ENCODE measurements around the gene ZC3H8. TPM values are rescaled to one million over a fixed set of nuclear protein-coding genes. Genes with fewer than 3 reads are reported as not detected.
A peak's percentile ranks its signal among the peaks of the same experiment; 100 is the strongest.
"Not testable (repeated sequence)": the region's sequence is repeated elsewhere in the genome, so short reads cannot be mapped to it uniquely, and the experiment has no call there.

Gene ZC3H8
- total and polyA plus RNA-seq, 2 experiments from 2014 or later, result 2.7 to 7.0 TPM

DNA sequence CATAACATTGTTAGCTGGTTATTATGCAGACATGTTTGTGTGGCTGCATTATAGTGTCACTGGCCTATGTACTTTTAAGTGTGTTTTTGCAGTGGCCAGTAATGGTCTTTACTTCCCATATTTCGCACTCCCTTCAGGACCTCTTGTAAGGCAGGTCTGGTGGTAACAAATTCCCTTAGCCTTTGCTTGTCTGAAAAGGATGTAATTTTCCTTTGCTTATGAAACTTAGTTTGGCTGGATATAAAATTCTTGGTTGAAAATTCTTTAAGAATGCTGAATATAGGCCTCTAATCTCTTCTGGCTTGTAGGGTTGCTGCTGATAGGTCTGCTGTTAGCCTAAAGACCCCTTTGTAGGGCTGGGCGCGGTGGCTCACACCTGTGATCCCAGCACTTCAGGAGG is 34.7 kb downstream of the ZC3H8 start:
- no peaks in the 10 kb centered on the region for H3K9me2 ChIP-seq (ENCODE audit: insufficient read depth)
- H3K4me1 ChIP-seq (ENCODE audit: insufficient read depth), result no peaks in the 10 kb centered on the region
- no peak for DNase-seq
- no peaks in the 10 kb centered on the region for H3K27me3 ChIP-seq (replicated peaks; ENCODE audit: insufficient read depth)
- no peaks in the 10 kb centered on the region for H3K36me3 ChIP-seq (ENCODE audit: low read depth)
- no peak overlapping the region for H2AFZ ChIP-seq
- no peak overlapping the region for H3K4me3 ChIP-seq
- H3K9me3 ChIP-seq (ENCODE audit: low read depth), result no peaks in the 10 kb centered on the region
- TF ChIP-seq EZH2phosphoT487 (IDR thresholded peaks at IDR 0.05; ENCODE audit: insufficient read depth, low read depth) (no peak), EZH2 (IDR thresholded peaks at IDR 0.05; ENCODE audit: insufficient read depth, poor library complexity, severe bottlenecking) (no peak)
- no peaks in the 10 kb centered on the region for H4K20me1 ChIP-seq (ENCODE audit: insufficient read depth)
- no peak overlapping the region for H3K27ac ChIP-seq
- H3K9ac ChIP-seq, result no peak overlapping the region
- in situ Hi-C loops (cut with MboI), result no loop called here
- no peaks in the 10 kb centered on the region for H3F3A ChIP-seq (ENCODE audit: insufficient read depth)
- 97 to 98% methylated on average over 3 of the region's 3 CpGs for WGBS, 2 experiments (ENCODE audit: low coverage in 1 of 2, low lambda C conversion rate in 2 of 2, missing lambda C conversion rate in 2 of 2)
- H3K79me2 ChIP-seq (ENCODE audit: insufficient read depth), result no peaks in the 10 kb centered on the region
- no peak overlapping the region for H3K4me2 ChIP-seq (ENCODE audit: unreplicated experiment)

DNA sequence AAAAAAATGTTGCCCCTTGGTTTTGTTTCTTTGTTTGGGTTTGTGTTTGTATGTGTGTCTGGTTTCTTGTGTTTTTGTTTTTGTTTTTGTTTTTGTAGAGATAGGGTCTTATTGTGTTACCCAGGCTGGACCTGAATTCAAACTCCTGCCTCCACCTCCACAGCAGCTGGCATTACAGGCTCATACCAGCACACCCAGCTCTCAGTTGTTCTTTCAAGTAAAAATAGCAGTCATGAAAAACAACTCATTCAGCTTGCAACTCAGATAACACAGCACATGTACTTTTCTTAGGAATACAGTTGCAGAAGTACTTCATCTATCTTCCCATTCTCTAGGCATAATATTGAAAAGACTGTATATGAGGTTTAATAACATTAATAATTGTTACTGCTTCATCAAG is 37.0 kb downstream of the ZC3H8 start:
- Histone ChIP-seq H3K79me2 (ENCODE audit: insufficient read depth) (no peaks in the 10 kb centered on the region), H3K27ac (no peak overlapping the region), H3K36me3 (ENCODE audit: low read depth) (no peaks in the 10 kb centered on the region), H3F3A (ENCODE audit: insufficient read depth) (no peaks in the 10 kb centered on the region), H3K27me3 (replicated peaks; ENCODE audit: insufficient read depth) (no peaks in the 10 kb centered on the region), H3K4me1 (ENCODE audit: insufficient read depth) (no peaks in the 10 kb centered on the region), H3K9me2 (ENCODE audit: insufficient read depth) (no peaks in the 10 kb centered on the region), H3K4me3 (no peak overlapping the region), H3K9me3 (ENCODE audit: low read depth) (no peaks in the 10 kb centered on the region), H3K4me2 (ENCODE audit: unreplicated experiment) (no peak overlapping the region), H4K20me1 (ENCODE audit: insufficient read depth) (no peaks in the 10 kb centered on the region), H2AFZ (no peak overlapping the region), H3K9ac (no peak overlapping the region)
- in situ Hi-C loops (cut with MboI), result no loop called here
- no peak for DNase-seq
- TF ChIP-seq EZH2 (IDR thresholded peaks at IDR 0.05; ENCODE audit: insufficient read depth, poor library complexity, severe bottlenecking) (no peak), EZH2phosphoT487 (IDR thresholded peaks at IDR 0.05; ENCODE audit: insufficient read depth, low read depth) (no peak)

DNA sequence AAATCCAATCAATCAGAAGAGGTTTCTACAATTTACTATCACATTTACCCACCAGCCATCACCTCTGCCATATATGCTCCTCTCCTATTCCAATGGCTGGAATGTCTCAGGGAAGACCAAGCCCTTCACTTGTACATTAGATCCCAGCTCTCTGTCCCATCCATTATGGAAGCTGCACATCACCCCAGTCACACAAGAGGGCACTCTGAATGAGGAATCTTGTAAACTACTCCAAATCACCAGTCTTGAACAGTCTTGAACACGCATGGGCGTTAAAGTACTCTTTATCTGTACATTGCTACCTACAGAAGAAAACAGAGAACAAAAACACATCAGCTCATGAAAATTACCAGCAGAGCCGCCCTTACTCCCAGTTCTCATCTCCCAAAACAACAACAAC is 38.7 kb downstream of the ZC3H8 start:
- H3K79me2 ChIP-seq (ENCODE audit: insufficient read depth), result no peaks in the 10 kb centered on the region
- peak; percentile 34 for DNase-seq
- H3K4me3 ChIP-seq, result no peak overlapping the region
- no peaks in the 10 kb centered on the region for H3K36me3 ChIP-seq (ENCODE audit: low read depth)
- H3K27ac ChIP-seq, result no peak overlapping the region
- no peaks in the 10 kb centered on the region for H4K20me1 ChIP-seq (ENCODE audit: insufficient read depth)
- no peak overlapping the region for H3K4me2 ChIP-seq (ENCODE audit: unreplicated experiment)
- H3K9me3 ChIP-seq (ENCODE audit: low read depth), result no peaks in the 10 kb centered on the region
- no peaks in the 10 kb centered on the region for H3F3A ChIP-seq (ENCODE audit: insufficient read depth)
- no peak overlapping the region for H2AFZ ChIP-seq
- H3K27me3 ChIP-seq (replicated peaks; ENCODE audit: insufficient read depth), result no peaks in the 10 kb centered on the region
- TF ChIP-seq EZH2phosphoT487 (IDR thresholded peaks at IDR 0.05; ENCODE audit: insufficient read depth, low read depth) (no peak), EZH2 (IDR thresholded peaks at IDR 0.05; ENCODE audit: insufficient read depth, poor library complexity, severe bottlenecking) (no peak)
- in situ Hi-C loops (cut with MboI), result no loop called here
- WGBS, 2 experiments (ENCODE audit: low coverage in 1 of 2, low lambda C conversion rate in 2 of 2, missing lambda C conversion rate in 2 of 2), result 90 to 91% methylated on average over 3 of the region's 3 CpGs
- no peaks in the 10 kb centered on the region for H3K9me2 ChIP-seq (ENCODE audit: insufficient read depth)
- H3K9ac ChIP-seq, result no peak overlapping the region
- no peaks in the 10 kb centered on the region for H3K4me1 ChIP-seq (ENCODE audit: insufficient read depth)

DNA sequence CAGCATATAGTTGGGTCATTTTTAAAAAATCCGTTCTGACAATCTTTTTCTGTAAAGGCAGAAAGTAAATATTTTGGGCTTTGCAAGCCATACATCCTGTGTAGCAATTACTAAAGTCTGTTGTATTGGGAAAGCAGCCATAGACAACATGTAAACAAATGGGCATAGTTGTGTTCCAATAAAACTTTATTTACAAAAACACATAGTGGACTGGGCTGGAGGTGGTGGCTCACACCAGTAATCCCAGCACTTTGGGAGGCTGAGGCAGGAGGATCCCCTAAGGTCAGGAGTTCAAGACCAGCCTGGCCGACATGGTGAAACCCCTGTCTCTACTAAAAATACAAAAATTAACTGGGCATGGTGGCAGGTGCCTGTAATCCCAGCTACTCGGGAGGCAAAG is 46.9 kb downstream of the ZC3H8 start:
- in situ Hi-C loops (cut with MboI); H3K36me3 ChIP-seq (ENCODE audit: low read depth); H3K27me3 ChIP-seq (replicated peaks; ENCODE audit: insufficient read depth); H3K4me1 ChIP-seq (ENCODE audit: insufficient read depth); H3K27ac ChIP-seq; H3K4me2 ChIP-seq (ENCODE audit: unreplicated experiment); H3K9ac ChIP-seq; DNase-seq; H3F3A ChIP-seq (ENCODE audit: insufficient read depth); H4K20me1 ChIP-seq (ENCODE audit: insufficient read depth); H3K4me3 ChIP-seq; H3K79me2 ChIP-seq (ENCODE audit: insufficient read depth); H2AFZ ChIP-seq; H3K9me2 ChIP-seq (ENCODE audit: insufficient read depth); H3K9me3 ChIP-seq (ENCODE audit: low read depth): not testable (repeated sequence)
- 86 to 88% methylated on average over 3 of the region's 3 CpGs for WGBS, 2 experiments (ENCODE audit: low coverage in 1 of 2, low lambda C conversion rate in 2 of 2, missing lambda C conversion rate in 2 of 2)

DNA sequence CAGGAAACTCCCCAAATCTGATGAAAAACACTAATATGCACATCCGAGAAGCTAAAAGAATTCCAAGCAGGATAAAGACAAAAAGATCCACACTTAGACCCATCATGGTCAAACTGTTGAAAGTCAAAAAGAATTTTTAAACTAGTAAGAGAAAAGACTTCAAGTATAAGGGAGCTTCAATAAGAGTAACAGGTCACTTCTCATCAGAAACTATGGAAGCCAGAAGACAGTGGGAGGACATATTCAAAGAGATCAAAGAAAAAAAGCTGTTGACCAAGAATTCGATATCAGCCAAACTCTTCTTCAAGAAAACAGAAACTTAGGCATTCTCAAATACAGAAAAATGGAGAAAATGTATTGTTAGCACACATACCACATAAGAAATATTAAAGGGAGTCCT is 50.4 kb downstream of the ZC3H8 start:
- H3K36me3 ChIP-seq (ENCODE audit: low read depth), result no peaks in the 10 kb centered on the region
- H3K9me2 ChIP-seq (ENCODE audit: insufficient read depth), result no peaks in the 10 kb centered on the region
- H3K9ac ChIP-seq, result no peak overlapping the region
- no peak for TF ChIP-seq EZH2 (IDR thresholded peaks at IDR 0.05; ENCODE audit: insufficient read depth, poor library complexity, severe bottlenecking)
- no peak for TF ChIP-seq EZH2phosphoT487 (IDR thresholded peaks at IDR 0.05; ENCODE audit: insufficient read depth, low read depth)
- no peaks in the 10 kb centered on the region for H3F3A ChIP-seq (ENCODE audit: insufficient read depth)
- no peak overlapping the region for H3K4me3 ChIP-seq
- H3K27me3 ChIP-seq (replicated peaks; ENCODE audit: insufficient read depth), result no peaks in the 10 kb centered on the region
- H4K20me1 ChIP-seq (ENCODE audit: insufficient read depth), result no peaks in the 10 kb centered on the region
- H3K4me2 ChIP-seq (ENCODE audit: unreplicated experiment), result no peak overlapping the region
- no peak overlapping the region for H2AFZ ChIP-seq
- 60 to 62% methylated on average over 2 of the region's 2 CpGs for whole genome bisulfite sequencing, 2 experiments (ENCODE audit: low coverage in 1 of 2, low lambda C conversion rate in 2 of 2, missing lambda C conversion rate in 2 of 2)
- no peak overlapping the region for H3K27ac ChIP-seq
- in situ Hi-C loops (cut with MboI), result no loop called here
- no peaks in the 10 kb centered on the region for H3K79me2 ChIP-seq (ENCODE audit: insufficient read depth)
- H3K9me3 ChIP-seq (ENCODE audit: low read depth), result no peaks in the 10 kb centered on the region
- DNase-seq, result peak; percentile 46
- no peaks in the 10 kb centered on the region for H3K4me1 ChIP-seq (ENCODE audit: insufficient read depth)
